ENCODE measurements around the gene HEMK1. TPM values are rescaled to one million over a fixed set of nuclear protein-coding genes. Genes with fewer than 3 reads are reported as not detected.

Gene HEMK1
- total and polyA plus RNA-seq, 2 donors (not counting 3 experiments of a cell fraction or from before 2014, with no cell fraction given), result 14.2 to 15.2 TPM

GRCh38 chr3:50637011-50637410 is 67.7 kb downstream of the HEMK1 start:
- TF ChIP-seq GATA2 (IDR thresholded peaks at IDR 0.05; ENCODE audit: insufficient read depth, insufficient read length, low read depth, low read length) (no peak), CTCF (IDR thresholded peaks at IDR 0.05; ENCODE audit: extremely low read depth in 1 of 2, insufficient read depth in 1 of 2, low read depth in 1 of 2, low read length in 2 of 2) (no peak), MAX (IDR thresholded peaks at IDR 0.05; ENCODE audit: insufficient read depth, insufficient read length) (no peak), POLR2AphosphoS5 (IDR thresholded peaks at IDR 0.05; ENCODE audit: insufficient read depth, low read depth, low read length) (no peak), EZH2 (IDR thresholded peaks at IDR 0.05; ENCODE audit: borderline replicate concordance, low read depth, low read length, severe bottlenecking) (no peak), MYC (IDR thresholded peaks at IDR 0.05; ENCODE audit: low read depth, low read length) (no peak), POLR2A (IDR thresholded peaks at IDR 0.05; ENCODE audit: low read depth, low read length) (no peak)
- DNase-seq (ENCODE audit: low read depth, low spot score) (no peak), FAIRE-seq (no peak)
- no peaks in the 10 kb centered on the region for H3K9me1 ChIP-seq (replicated peaks; ENCODE audit: control insufficient read depth, extremely low read depth, insufficient read depth, low read length)
- ChIA-PET CTCF (no interaction called here), POLR2A (no interaction called here)
- no peaks in the 10 kb centered on the region for H3K4me1 ChIP-seq (ENCODE audit: control insufficient read depth, extremely low read depth, insufficient read depth, low read length)
- H3K9me3 ChIP-seq (replicated peaks; ENCODE audit: control insufficient read depth, insufficient read depth, low read length), result no peaks in the 10 kb centered on the region
- H3K36me3 ChIP-seq (ENCODE audit: control insufficient read depth in 2 of 2, extremely low read depth in 1 of 2, insufficient read depth in 2 of 2, low read length in 2 of 2), result no peaks in the 10 kb centered on the region
- H2AFZ ChIP-seq (ENCODE audit: low read depth, low read length), result no peak overlapping the region
- H4K20me1 ChIP-seq (replicated peaks; ENCODE audit: control insufficient read depth, extremely low read depth, insufficient read depth, low read length), result no peaks in the 10 kb centered on the region
- no peak overlapping the region for H3K9ac ChIP-seq (replicated peaks; ENCODE audit: extremely low read depth, insufficient read depth, low read length)
- no peak overlapping the region for H3K27ac ChIP-seq (ENCODE audit: insufficient read depth, low read depth, low read length)
- dilution Hi-C loops (cut with MboI; ENCODE audit: extremely low pct_ligation_motif_present, low sequenced_read_pairs), result no loop called here
- BruUV-seq (replicated peaks), result no TSS peak
- no peak overlapping the region for H3K4me3 ChIP-seq (replicated peaks in 1 of 3; ENCODE audit: insufficient read depth in 1 of 3, low read depth in 1 of 3, low read length in 3 of 3)
- intact Hi-C loops (cut with micrococcal nuclease), result no loop called here
- no peaks in the 10 kb centered on the region for H3K79me2 ChIP-seq (ENCODE audit: control insufficient read depth, insufficient read depth, low read length)
- no peak overlapping the region for H3K4me2 ChIP-seq (ENCODE audit: insufficient read depth, low read length)
- H3K27me3 ChIP-seq (ENCODE audit: control insufficient read depth in 2 of 2, insufficient read depth in 2 of 2, low read length in 2 of 2), result no peaks in the 10 kb centered on the region
